ENCODE measurements around the gene SPSB1.

DNA sequence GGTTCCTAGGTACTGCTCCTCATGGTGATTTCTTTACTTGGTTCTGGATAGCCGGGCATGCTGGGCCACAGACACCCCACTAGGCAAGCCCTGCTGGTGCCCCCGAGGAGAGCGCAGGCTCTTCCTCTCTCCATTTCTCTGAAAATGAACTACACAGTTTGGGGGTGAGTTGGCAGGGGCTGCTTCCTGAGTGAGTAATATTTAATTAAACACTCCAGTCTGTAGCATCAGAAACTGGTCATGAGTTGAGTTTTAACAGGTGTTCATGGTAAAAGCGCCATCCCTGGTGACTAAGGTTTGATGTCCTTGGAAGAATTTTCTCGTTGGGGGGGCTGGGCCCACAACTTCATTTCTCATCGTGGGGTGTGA lies 1.7 kb downstream of the SPSB1 start:
- TF ChIP-seq, protein P1, sequence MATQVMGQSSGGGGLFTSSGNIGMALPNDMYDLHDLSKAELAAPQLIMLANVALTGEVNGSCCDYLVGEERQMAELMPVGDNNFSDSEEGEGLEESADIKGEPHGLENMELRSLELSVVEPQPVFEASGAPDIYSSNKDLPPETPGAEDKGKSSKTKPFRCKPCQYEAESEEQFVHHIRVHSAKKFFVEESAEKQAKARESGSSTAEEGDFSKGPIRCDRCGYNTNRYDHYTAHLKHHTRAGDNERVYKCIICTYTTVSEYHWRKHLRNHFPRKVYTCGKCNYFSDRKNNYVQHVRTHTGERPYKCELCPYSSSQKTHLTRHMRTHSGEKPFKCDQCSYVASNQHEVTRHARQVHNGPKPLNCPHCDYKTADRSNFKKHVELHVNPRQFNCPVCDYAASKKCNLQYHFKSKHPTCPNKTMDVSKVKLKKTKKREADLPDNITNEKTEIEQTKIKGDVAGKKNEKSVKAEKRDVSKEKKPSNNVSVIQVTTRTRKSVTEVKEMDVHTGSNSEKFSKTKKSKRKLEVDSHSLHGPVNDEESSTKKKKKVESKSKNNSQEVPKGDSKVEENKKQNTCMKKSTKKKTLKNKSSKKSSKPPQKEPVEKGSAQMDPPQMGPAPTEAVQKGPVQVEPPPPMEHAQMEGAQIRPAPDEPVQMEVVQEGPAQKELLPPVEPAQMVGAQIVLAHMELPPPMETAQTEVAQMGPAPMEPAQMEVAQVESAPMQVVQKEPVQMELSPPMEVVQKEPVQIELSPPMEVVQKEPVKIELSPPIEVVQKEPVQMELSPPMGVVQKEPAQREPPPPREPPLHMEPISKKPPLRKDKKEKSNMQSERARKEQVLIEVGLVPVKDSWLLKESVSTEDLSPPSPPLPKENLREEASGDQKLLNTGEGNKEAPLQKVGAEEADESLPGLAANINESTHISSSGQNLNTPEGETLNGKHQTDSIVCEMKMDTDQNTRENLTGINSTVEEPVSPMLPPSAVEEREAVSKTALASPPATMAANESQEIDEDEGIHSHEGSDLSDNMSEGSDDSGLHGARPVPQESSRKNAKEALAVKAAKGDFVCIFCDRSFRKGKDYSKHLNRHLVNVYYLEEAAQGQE (IDR thresholded peaks at IDR 0.05; ENCODE audit: unreplicated experiment): no peak
- TF ChIP-seq, protein P2, sequence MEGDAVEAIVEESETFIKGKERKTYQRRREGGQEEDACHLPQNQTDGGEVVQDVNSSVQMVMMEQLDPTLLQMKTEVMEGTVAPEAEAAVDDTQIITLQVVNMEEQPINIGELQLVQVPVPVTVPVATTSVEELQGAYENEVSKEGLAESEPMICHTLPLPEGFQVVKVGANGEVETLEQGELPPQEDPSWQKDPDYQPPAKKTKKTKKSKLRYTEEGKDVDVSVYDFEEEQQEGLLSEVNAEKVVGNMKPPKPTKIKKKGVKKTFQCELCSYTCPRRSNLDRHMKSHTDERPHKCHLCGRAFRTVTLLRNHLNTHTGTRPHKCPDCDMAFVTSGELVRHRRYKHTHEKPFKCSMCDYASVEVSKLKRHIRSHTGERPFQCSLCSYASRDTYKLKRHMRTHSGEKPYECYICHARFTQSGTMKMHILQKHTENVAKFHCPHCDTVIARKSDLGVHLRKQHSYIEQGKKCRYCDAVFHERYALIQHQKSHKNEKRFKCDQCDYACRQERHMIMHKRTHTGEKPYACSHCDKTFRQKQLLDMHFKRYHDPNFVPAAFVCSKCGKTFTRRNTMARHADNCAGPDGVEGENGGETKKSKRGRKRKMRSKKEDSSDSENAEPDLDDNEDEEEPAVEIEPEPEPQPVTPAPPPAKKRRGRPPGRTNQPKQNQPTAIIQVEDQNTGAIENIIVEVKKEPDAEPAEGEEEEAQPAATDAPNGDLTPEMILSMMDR (conservative IDR thresholded peaks at IDR 0.05; ENCODE audit: low read depth in 2 of 2): no peak
- no peak for TF ChIP-seq POLR2AphosphoS5 (IDR thresholded peaks at IDR 0.05; ENCODE audit: low read depth)
- TF ChIP-seq EZH2phosphoT487 (IDR thresholded peaks at IDR 0.05; ENCODE audit: unreplicated experiment): no peak
- TF ChIP-seq EZH2 (IDR thresholded peaks at IDR 0.05; ENCODE audit: low read depth, unreplicated experiment): no peak
- TF ChIP-seq, protein P3, sequence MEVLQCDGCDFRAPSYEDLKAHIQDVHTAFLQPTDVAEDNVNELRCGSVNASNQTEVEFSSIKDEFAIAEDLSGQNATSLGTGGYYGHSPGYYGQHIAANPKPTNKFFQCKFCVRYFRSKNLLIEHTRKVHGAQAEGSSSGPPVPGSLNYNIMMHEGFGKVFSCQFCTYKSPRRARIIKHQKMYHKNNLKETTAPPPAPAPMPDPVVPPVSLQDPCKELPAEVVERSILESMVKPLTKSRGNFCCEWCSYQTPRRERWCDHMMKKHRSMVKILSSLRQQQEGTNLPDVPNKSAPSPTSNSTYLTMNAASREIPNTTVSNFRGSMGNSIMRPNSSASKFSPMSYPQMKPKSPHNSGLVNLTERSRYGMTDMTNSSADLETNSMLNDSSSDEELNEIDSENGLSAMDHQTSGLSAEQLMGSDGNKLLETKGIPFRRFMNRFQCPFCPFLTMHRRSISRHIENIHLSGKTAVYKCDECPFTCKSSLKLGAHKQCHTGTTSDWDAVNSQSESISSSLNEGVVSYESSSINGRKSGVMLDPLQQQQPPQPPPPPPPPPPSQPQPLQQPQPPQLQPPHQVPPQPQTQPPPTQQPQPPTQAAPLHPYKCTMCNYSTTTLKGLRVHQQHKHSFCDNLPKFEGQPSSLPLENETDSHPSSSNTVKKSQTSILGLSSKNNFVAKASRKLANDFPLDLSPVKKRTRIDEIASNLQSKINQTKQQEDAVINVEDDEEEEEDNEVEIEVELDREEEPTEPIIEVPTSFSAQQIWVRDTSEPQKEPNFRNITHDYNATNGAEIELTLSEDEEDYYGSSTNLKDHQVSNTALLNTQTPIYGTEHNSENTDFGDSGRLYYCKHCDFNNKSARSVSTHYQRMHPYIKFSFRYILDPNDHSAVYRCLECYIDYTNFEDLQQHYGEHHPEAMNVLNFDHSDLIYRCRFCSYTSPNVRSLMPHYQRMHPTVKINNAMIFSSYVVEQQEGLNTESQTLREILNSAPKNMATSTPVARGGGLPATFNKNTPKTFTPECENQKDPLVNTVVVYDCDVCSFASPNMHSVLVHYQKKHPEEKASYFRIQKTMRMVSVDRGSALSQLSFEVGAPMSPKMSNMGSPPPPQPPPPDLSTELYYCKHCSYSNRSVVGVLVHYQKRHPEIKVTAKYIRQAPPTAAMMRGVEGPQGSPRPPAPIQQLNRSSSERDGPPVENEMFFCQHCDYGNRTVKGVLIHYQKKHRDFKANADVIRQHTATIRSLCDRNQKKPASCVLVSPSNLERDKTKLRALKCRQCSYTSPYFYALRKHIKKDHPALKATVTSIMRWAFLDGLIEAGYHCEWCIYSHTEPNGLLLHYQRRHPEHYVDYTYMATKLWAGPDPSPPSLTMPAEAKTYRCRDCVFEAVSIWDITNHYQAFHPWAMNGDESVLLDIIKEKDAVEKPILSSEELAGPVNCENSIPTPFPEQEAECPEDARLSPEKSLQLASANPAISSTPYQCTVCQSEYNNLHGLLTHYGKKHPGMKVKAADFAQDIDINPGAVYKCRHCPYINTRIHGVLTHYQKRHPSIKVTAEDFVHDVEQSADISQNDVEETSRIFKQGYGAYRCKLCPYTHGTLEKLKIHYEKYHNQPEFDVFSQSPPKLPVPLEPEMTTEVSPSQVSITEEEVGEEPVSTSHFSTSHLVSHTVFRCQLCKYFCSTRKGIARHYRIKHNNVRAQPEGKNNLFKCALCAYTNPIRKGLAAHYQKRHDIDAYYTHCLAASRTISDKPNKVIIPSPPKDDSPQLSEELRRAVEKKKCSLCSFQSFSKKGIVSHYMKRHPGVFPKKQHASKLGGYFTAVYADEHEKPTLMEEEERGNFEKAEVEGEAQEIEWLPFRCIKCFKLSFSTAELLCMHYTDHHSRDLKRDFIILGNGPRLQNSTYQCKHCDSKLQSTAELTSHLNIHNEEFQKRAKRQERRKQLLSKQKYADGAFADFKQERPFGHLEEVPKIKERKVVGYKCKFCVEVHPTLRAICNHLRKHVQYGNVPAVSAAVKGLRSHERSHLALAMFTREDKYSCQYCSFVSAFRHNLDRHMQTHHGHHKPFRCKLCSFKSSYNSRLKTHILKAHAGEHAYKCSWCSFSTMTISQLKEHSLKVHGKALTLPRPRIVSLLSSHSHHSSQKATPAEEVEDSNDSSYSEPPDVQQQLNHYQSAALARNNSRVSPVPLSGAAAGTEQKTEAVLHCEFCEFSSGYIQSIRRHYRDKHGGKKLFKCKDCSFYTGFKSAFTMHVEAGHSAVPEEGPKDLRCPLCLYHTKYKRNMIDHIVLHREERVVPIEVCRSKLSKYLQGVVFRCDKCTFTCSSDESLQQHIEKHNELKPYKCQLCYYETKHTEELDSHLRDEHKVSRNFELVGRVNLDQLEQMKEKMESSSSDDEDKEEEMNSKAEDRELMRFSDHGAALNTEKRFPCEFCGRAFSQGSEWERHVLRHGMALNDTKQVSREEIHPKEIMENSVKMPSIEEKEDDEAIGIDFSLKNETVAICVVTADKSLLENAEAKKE (CRISPR knock-in tag; IDR thresholded peaks at IDR 0.05): no peak
- no peak for TF ChIP-seq ZNF114 (CRISPR knock-in tag; IDR thresholded peaks at IDR 0.05)
- TF ChIP-seq STAT1 (IDR thresholded peaks at IDR 0.05; ENCODE audit: unreplicated experiment): no peak
- no peak for TF ChIP-seq CREB1 (CRISPR knock-in tag; IDR thresholded peaks at IDR 0.05; ENCODE audit: low read depth)

Data from GM23338 (cell line).